ENCODE measurements around the gene GORASP1. TPM values are rescaled to one million over a fixed set of nuclear protein-coding genes. Genes with fewer than 3 reads are reported as not detected.

The GORASP1 gene
- total RNA-seq, 1 experiment from 2014 or later = 50.2 TPM

GRCh38 chr3:39141171-39141995 is 34.0 kb upstream of the GORASP1 start:
- DNase-seq (ENCODE audit: low read depth) = peak; percentile 16

- DNase-seq (ENCODE audit: low read depth) = no peak
Measured at GRCh38 chr3:39140341-39140971, 33.0 kb upstream of the GORASP1 start.

- no peak for DNase-seq (ENCODE audit: low read depth)
Measured at GRCh38 chr3:39139442-39139841, 32.0 kb upstream of the GORASP1 start.

GRCh38 chr3:39138804-39139415 is 31.5 kb upstream of the GORASP1 start:
- DNase-seq (ENCODE audit: low read depth) = no peak

- DNase-seq (ENCODE audit: low read depth) = no peak
Measured at GRCh38 chr3:39137991-39138803, 30.8 kb upstream of the GORASP1 start.

GRCh38 chr3:39137435-39137936 is 30.1 kb upstream of the GORASP1 start:
- no peak for DNase-seq (ENCODE audit: low read depth)

- DNase-seq (ENCODE audit: low read depth) = no peak
Measured at GRCh38 chr3:39136533-39137434, 29.4 kb upstream of the GORASP1 start.

GRCh38 chr3:39135170-39135805 is 27.9 kb upstream of the GORASP1 start:
- no peak for DNase-seq (ENCODE audit: low read depth)

- no peak for DNase-seq (ENCODE audit: low read depth)
Measured at GRCh38 chr3:39134305-39134704, 26.9 kb upstream of the GORASP1 start.

GRCh38 chr3:39133822-39134221 is 26.4 kb upstream of the GORASP1 start:
- DNase-seq (ENCODE audit: low read depth) = no peak

- no peak for DNase-seq (ENCODE audit: low read depth)
Measured at GRCh38 chr3:39133093-39133490, 25.7 kb upstream of the GORASP1 start.

- DNase-seq (ENCODE audit: low read depth) = no peak
Measured at GRCh38 chr3:39132096-39133092, 25.0 kb upstream of the GORASP1 start.

GRCh38 chr3:39130693-39131265 is 23.4 kb upstream of the GORASP1 start:
- DNase-seq (ENCODE audit: low read depth) = no peak

GRCh38 chr3:39130026-39130425 is 22.6 kb upstream of the GORASP1 start:
- DNase-seq (ENCODE audit: low read depth) = no peak

GRCh38 chr3:39128951-39129350 is 21.5 kb upstream of the GORASP1 start:
- DNase-seq (ENCODE audit: low read depth) = no peak

- DNase-seq (ENCODE audit: low read depth) = no peak
Measured at GRCh38 chr3:39127908-39128304, 20.5 kb upstream of the GORASP1 start.

- no peak for DNase-seq (ENCODE audit: low read depth)
Measured at GRCh38 chr3:39127269-39127907, 20.0 kb upstream of the GORASP1 start.

GRCh38 chr3:39126532-39127071 is 19.2 kb upstream of the GORASP1 start:
- DNase-seq (ENCODE audit: low read depth) = peak; percentile 63
